Measurements from ENCODE around the gene GLCCI1. TPM values are rescaled to one million over a fixed set of nuclear protein-coding genes. Genes with fewer than 3 reads are reported as not detected.

The GLCCI1 gene
- total and polyA plus RNA-seq, 10 of the 15 experiments (the other 5 are each of a cell fraction or from before 2014, with no cell fraction given), result 12.6 to 92.0 (median 27.6) TPM

GRCh38 chr7:7959979-7960670 lies 8.5 kb upstream of the GLCCI1 start (continued):
- no peak for TF ChIP-seq ZBTB33 (IDR thresholded peaks at IDR 0.05)
- TF ChIP-seq NFYA (IDR thresholded peaks at IDR 0.05; ENCODE audit: borderline replicate concordance, low read depth, low read length), result no peak
- TF ChIP-seq NFIC (IDR thresholded peaks at IDR 0.05; ENCODE audit: low read depth, low read length), result peak; percentile 91
- TF ChIP-seq SPI1 (IDR thresholded peaks at IDR 0.05; ENCODE audit: borderline replicate concordance, insufficient read depth, low read depth, low read length), result peak; percentile 94
- TF ChIP-seq MTA3 (IDR thresholded peaks at IDR 0.05; ENCODE audit: borderline replicate concordance, low read length), result peak; percentile 74
- peak; percentile 66 for TF ChIP-seq SP1 (IDR thresholded peaks at IDR 0.05; ENCODE audit: low read depth, low read length)
- TF ChIP-seq SRF (IDR thresholded peaks at IDR 0.05; ENCODE audit: low read depth in 2 of 2, low read length in 2 of 2), result 0 out of 4 replicates have a peak, but pooled peaks of 1 of the 2 experiments have one; percentile 28
- TF ChIP-seq TCF3 (IDR thresholded peaks at IDR 0.05; ENCODE audit: borderline replicate concordance, insufficient read depth, low read depth, low read length), result peak; percentile 72; the same call in 1 of the 2 replicates
- TF ChIP-seq PKNOX1 (IDR thresholded peaks at IDR 0.05), result no peak
- peak; percentile 53 for TF ChIP-seq NR2F1 (conservative IDR thresholded peaks at IDR 0.05)
- peak; percentile 64; the same call in 1 of the 2 replicates for TF ChIP-seq PAX5 (IDR thresholded peaks at IDR 0.05; ENCODE audit: borderline replicate concordance, low read depth, low read length)
